GM19023 (cell line): ENCODE results near the gene ALDH1L2.
"Not testable (repeated sequence)": the region's sequence is repeated elsewhere in the genome, so short reads cannot be mapped to it uniquely, and the experiment has no call there.

Experiments used
- ATAC-seq: cut with Tn5 transposase; IDR thresholded peaks from one replicate; pipeline ENCODE4 v1.9.1; 2021; ENCODE audit warnings: mild to moderate bottlenecking, moderate library complexity; ENCODE audit not compliant: unreplicated experiment

ALDH1L2 gene

GRCh38 chr12:105084251-105085250, at the start of gene ALDH1L2:
Gene ALDH1L2 (minus strand): TSS chr12:105084458. CDS start chr12:105084436, 22 bp downstream.
- no peak for ATAC-seq

DNA sequence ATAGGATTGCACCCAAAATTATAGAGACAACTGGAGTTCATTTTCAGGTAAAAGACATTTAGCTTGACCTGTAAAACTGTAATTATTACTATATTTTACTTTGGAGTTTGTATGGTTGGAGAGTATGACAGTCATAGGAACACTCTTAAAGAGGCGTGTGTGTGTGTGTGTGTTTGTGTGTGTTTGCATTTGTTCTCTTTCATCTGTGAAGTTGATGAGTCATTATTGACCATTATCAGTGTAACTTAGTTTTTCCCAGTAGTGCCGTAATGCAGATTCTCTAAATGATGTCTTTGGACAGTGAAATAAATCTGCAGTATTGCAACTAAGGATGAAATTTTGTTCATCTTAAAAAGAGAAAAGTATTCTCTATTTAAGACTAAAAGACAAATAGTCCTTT, 36.3 kb upstream of the ALDH1L2 start:
- ATAC-seq, result no peak

DNA sequence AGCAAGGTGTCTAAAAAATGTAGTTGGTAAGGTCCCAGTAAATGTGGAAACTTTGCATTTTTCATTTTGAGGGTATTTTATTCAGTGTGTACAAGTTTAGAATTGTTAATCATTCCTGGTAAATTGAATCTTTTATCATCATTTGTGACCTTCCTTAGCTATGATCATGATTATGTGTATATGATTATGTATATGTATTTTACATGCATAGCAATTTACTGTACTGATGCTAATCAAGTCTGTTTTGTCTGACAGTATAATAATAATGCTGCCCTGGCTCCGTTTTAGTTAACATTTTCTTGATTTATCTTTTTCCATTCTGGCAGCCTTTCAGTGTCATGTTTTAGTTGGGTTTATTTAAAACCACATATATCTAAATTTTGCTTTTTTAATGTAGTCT, 32.7 kb upstream of the ALDH1L2 start:
- no peak for ATAC-seq

DNA sequence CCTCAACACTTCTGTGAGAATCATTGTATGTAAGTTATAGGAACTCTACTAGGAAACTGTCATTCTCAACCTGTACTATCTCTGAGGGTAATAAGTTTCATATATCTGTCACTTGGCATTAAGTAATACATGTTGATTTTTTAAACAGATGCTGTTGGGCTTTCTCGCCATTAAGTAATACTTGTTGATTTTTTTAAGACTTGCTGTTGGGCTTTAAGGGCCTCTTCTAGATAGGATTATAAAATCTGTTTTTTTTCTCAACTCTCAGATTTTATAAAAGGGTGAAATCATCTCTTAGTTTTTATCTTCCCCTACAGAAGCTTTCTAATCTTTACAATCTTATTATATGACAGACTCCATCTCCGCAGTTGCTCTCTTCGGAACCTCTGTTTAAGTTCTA, 28.8 kb upstream of the ALDH1L2 start:
- ATAC-seq, result no peak

- ATAC-seq, result no peak
Observed at GRCh38 chr12:105110851-105111250, 26.6 kb upstream of the ALDH1L2 start.

GRCh38 chr12:105109465-105110212, 25.4 kb upstream of the ALDH1L2 start:
- ATAC-seq, result peak; percentile 22

GRCh38 chr12:105107494-105108371, 23.5 kb upstream of the ALDH1L2 start, which contains the start of gene WASHC4:
Gene WASHC4 (plus strand): TSS chr12:105107731. CDS start chr12:105107801, 70 bp downstream.
- ATAC-seq, result peak; percentile 93

GRCh38 chr12:105107171-105107493, 22.9 kb upstream of the ALDH1L2 start:
- peak; percentile 12 for ATAC-seq

GRCh38 chr12:105106621-105107020, 22.4 kb upstream of the ALDH1L2 start:
- no peak for ATAC-seq

GRCh38 chr12:105104762-105105161, 20.5 kb upstream of the ALDH1L2 start:
- ATAC-seq, result no peak

GRCh38 chr12:105102673-105103072, 18.4 kb upstream of the ALDH1L2 start:
- ATAC-seq, result no peak

DNA sequence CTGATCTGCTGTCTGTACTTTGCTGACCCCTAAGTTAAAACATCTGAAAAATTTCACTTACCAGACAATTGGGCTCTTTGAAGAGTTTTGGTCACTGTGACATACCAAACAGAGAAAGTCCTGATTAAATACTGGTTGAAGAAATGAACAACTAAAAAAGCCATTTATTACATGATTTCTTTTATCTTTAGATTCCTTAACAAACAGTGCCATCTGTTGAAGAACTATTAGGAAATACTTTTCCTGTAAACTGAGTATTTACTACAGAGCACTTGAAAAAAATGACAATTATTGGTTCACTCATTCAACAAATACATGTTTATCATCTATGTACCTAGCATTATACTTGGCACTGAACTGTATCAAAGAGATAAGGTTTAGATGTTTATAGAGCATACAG, 16.7 kb upstream of the ALDH1L2 start:
- no peak for ATAC-seq

GRCh38 chr12:105100207-105100985, 16.1 kb upstream of the ALDH1L2 start:
- no peak for ATAC-seq

GRCh38 chr12:105099356-105099755, 15.1 kb upstream of the ALDH1L2 start:
- ATAC-seq, result no peak

DNA sequence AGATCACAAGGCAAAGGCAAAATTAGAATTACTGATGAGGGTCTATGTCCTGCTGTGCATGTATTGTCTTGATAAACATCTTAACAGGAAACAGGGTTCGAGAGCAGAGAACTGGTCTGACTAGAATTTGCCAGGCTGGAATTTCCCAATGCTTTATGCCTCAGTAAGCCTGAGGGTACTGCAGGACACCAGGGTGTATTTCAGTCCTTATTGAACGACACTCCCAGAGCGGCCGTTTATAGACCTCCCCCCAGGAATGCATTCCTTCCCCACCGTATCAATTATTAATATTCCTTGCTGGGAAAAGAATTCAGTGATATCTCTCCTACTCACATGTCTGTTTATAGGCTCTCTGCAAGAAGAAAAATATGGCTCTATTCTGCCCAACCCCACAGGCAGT, 11.1 kb upstream of the ALDH1L2 start:
- ATAC-seq, result not testable (repeated sequence)

DNA sequence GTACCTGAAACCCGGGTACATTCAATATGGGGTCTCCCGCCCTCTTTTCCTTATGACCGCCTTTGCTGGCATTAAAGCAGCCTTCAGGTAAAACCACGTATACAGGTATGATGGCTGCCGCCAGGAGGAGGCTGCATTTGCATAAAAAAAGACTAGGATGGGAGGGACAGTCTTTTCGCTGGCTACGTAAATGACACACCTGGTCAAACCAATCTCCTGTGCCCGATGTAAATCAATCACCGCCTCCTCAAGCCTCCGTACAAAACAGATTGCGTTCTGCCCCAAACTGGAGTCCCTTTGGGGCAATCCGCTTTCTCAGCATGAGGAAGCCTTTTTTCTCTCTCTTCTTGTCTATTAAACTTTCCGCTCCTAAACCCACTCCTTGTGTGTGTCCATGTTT, 8.1 kb upstream of the ALDH1L2 start:
- ATAC-seq, result no peak

DNA sequence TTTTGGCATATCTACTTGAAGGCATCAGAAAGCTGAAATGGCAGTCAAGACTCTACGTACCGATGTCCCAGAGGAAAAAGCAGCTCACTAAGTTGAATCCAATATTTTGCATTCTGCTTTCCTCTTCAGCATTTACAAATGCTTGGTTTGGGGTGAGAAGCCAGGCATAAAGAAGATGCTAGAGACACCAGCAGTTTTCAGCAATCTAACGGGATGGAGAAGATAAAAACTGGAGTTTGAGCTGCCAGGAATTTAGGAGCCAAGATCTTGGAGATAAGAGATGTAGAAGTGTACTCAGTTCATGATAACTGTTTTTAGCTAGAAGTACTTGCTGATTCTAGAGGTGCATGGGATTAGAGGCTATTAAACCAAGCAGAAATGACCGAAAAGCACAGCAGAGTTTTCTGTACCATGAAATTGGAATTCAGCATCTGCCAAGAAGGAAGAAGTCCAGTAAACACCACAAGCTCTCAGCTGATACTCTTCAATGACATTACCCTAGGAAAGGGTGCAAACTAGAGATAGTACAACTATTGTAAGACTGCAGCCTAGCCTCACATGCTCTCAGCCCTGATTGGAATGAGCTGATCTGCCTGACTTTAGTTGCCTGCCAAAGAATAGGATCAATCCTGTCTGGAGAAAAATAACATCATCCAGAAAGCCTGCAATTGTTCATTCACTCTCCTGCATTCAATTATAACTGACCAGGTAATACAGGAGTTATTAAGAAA, 7.4 kb upstream of the ALDH1L2 start:
- ATAC-seq, result no peak

- no peak for ATAC-seq
Observed at GRCh38 chr12:105090361-105090760, 6.1 kb upstream of the ALDH1L2 start.

DNA sequence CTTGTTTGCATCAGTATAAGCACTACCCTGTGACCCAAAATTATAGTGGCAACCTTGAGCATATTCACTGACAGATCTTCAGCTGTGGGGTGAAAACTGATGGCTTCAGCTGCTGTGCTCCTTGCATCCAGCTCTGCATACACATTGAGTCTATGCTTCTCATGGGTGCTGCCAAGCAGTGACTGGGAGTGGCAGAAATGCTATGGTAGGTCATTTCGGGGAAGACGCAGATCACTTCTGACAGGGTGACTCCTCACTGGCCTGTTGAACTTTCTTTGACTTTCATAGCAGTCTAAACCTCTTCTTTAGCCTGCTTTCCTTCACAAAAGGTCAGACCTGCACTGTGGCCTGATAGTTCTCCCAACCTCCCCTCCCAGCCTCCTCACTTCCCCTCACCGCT, 5.6 kb upstream of the ALDH1L2 start:
- no peak for ATAC-seq
